SKM-1 treated with dmso at 0.1 percent for 144 hours (cell line): ENCODE data around the gene PARD3.

Experiments
- DNase-seq: peaks from one replicate; lab custom pipeline; 2025; ENCODE audit not compliant: unreplicated experiment; lab: John Stamatoyannopoulos, UW

Gene PARD3

DNA sequence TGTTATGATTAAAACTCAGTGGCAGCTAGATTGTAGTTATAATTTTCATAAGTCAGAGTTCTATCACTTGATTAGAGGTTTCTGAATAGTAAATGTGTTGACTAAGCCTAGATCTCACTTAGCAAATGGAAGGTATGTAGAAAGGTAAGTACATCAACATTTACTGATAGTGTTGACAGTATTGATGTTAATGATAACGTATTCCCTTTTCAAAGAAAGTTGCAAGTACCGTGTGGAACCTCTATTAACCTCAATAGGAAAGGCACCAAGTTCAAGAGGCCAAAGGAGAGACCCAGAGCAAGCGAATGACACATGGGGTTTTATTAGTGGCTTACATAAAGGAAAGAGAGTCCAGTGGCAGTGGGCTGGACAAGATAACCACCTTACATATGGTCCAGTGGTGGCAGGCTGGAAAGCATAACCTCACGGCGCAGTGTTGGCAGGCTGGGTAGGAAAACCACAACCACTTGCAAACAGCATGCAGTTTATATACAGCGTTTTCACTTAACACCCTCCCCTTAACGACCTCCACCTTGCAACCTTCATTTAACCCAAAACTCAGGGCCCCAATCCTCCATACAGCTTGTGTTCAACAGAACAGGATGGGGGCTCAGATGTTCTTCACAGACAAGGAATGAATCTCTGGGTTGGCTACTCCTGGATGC, 611.0 kb downstream of the PARD3 start:
- DNase-seq = no peak

DNA sequence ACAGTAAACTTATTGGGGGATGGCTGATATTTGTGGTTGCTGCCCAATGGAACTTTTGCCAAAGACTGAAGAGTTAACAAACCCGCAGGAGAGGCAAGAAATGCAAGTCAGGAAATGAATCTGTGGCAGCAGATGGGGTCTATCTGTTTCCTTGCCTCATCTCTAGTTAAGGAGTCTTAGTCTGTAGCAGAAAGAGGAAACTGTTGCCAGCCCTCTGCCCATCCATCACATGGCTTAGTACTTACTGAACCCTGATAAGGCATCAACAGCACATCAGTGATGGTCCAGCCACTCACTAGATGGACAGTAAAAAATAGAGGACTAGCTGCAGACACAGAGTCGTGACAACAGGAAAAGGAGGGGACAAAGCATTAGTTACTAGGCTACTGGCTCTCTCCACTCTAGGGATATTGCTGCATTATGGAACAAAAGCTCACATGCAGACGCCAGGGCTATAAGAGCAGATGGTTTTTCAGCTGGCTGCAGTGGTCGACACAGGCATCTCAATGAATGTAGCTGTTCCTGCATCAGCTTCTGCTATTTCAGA, 614.7 kb downstream of the PARD3 start:
- DNase-seq = peak; percentile 19

GRCh38 chr10:34198953-34199352, 616.1 kb downstream of the PARD3 start:
- DNase-seq = no peak

- DNase-seq = no peak
Observed at GRCh38 chr10:34196058-34196433, 619.0 kb downstream of the PARD3 start.

GRCh38 chr10:34195364-34196057, 619.6 kb downstream of the PARD3 start:
- no peak for DNase-seq

DNA sequence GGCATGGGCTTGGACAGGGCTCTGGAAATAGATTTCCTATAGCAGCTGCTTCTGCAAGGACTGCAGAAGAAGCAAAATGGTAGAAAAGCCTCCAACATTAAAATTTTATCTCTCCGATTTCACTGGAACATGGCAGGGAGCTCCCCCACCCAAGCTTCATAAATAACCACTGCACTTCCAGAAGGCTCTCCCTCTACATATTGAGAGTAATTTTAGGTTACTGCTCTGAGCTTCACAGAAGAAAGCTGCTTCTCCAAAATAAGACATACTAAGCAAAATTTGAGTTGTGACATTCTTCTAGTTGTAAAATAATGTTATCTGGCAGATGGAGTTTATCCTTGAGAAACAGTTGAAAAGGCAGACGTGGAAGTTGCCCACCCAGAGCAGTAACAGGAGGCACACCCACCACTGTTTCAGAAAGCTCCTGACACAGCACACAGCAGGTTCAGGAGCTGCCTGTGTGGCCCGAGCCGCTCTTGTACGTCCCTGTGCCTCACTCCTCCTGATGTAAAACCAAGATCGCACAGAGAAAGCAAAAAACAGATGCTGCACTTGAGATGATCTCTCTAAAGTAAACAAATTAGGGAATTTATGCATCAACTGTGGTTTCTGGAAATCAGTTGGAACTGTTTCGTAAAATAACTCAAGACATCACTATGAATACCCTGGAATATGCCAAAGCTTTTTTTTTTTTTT, 621.0 kb downstream of the PARD3 start:
- DNase-seq = no peak

GRCh38 chr10:34192646-34193045, 622.5 kb downstream of the PARD3 start:
- no peak for DNase-seq

DNA sequence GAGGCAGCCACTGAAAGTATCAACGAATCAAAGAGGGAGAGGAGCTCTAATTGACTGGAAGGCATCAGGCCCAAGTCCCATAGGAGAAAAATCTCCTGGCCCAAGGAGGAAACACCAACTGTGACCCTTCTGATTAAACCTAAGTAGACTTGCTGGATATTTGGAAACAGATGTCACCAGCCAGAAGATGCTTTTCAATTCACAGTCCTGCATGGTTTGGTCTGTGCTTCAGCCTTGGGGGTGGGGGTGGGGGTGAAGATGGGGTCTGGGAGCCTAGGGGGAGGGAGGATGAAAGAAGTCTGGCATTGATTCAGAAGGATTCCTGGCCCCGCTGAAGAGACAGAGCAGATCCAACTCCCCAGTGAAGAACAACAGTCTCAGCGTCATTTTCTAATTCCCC, 623.7 kb downstream of the PARD3 start:
- DNase-seq = no peak

GRCh38 chr10:34190580-34190979, 624.5 kb downstream of the PARD3 start:
- DNase-seq = no peak

GRCh38 chr10:34189830-34190229, 625.3 kb downstream of the PARD3 start:
- no peak for DNase-seq

- no peak for DNase-seq
Observed at GRCh38 chr10:34188221-34188620, 626.9 kb downstream of the PARD3 start.

DNA sequence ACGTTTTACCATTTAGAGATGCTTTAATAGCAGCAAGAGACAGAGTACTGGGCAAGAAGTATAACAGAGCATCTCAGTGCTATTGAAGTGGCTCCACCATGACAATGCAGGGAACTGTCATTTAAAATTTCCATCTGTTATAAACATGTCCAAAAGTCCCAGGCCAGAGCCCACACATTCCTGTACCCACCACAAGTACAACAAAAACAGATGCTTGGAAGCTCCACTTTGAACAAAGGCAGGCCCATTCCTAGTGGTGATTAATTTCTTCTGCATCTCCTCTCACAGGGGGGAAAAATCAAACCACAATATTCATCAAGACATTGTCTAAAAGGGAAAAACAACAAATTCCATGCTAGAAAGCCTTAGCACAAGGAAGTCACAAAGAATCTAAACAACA, 627.9 kb downstream of the PARD3 start:
- DNase-seq = no peak

DNA sequence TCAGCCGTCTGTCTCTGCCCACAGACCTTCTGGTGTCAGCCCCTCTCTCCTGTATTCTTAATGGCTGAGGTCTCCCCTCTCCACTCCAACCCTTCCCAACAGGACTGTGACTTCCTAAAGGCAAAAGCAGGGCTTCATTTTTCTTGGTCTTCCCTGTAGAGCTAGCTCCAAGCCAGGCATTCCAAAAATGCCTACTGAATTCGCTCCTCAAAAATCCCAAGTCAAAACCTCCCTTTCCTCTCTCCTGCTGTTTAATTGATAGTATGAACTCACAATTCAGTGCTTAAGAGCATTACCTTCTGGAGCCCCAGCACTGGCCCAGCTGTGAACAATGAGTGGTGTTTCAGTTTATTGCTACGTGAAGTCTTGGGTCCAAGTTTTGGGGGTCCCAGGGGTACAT, 628.4 kb downstream of the PARD3 start:
- no peak for DNase-seq

DNA sequence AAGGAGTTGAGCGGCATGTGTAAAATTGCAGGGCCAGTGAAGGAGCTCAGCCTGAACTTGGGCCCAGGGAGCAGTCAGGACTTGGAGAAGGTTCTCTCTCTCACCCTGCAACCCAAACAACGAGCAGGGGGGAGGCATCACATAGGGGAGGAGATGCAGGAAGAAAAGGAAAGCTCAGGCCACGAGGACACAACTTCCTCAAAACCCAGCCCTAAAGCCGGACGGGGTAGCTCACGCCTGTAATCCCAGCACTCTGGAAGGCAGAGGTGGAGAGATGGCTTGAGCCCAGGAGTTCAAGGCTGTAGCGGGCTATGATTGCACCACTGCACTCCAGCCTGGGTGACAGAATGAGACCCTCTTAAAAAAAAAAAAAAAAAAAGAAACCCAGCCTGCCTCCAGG, 629.1 kb downstream of the PARD3 start:
- DNase-seq = no peak

GRCh38 chr10:34184939-34185386, 630.1 kb downstream of the PARD3 start:
- no peak for DNase-seq

DNA sequence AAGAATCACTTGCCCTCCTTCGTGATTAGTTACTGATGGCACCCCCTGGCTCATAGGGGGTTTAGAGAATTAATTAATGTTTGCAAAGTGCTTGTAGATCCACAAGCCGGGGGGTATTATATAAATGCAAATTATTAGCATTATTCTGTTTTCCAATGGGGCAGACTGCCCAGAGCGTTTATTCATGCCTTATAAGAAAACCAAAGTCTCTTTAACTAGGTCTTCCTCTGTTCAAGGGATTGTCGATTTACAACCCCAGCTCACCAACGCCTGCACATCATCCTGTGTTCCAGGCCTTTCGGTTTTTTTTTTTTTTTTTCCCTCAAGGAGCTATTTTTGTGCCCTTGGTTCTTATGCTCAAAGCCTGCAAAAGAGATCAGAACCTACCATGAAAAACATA, 630.7 kb downstream of the PARD3 start:
- no peak for DNase-seq

GRCh38 chr10:34183016-34183796, 631.9 kb downstream of the PARD3 start:
- no peak for DNase-seq

DNA sequence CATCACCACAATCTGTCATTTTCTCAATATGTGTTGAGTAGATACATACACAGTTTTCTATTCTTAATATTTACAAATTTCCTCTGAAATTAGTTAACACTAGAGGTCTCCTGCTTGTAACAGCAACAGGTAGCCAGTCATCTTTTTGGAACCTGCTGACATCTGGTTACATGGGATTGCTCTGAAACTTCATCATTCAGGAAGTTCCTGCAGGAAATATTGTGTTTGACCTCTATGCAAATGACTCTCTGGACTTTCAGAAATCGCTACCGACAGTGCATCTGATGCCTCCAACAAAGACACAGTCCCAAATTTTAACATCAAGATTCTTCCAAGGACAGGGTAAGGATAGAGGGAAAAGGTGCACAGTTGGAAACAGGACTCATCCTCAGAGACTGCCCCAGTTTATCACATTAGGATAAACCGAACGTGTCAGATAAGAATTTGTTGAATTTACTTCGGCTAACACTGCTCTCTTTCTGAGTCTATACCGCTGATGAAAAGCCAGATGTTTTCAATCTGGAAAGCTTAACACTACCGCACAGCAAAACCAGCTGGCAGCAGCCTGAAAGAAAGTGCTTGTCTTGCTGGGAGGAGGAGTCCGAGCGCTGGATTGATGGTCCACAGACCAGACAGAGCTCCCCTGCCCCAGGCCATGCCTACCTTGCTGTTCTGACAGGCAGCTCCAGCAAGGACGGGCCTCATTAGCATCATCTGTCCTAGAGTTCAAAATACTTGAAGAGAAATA, 633.4 kb downstream of the PARD3 start:
- no peak for DNase-seq

GRCh38 chr10:34180749-34181148, 634.3 kb downstream of the PARD3 start:
- no peak for DNase-seq

- DNase-seq = no peak
Observed at GRCh38 chr10:34179280-34179679, 635.8 kb downstream of the PARD3 start.
